Stimulated activated naive CD8-positive, alpha-beta T cell treated with anti-CD3 and anti-CD28 coated beads, Interleukin-15, Interleukin-2, amounts not matched to agents 100 U/mL and 50 U/mL, for 24 hours (primary cell): ENCODE results near the gene PRKG1.
"Not testable (repeated sequence)": the region's sequence is repeated elsewhere in the genome, so short reads cannot be mapped to it uniquely, and the experiment has no call there.

Source experiments
- ATAC-seq: fragments of 150-1000 bp; cut with Tn5 transposase; one replicate; pipeline ENCODE4 v1.10.0; 2021
- DNase-seq: peaks from one replicate; pipeline ENCODE4 v3.0.0; 2021

Gene PRKG1

GRCh38 chr10:52136921-52137320 lies 1062.6 kb downstream of the PRKG1 start:
- ATAC-seq (no peak), DNase-seq (no peak)

GRCh38 chr10:52143338-52143737 lies 1069.1 kb downstream of the PRKG1 start:
- DNase-seq (no peak), ATAC-seq (no peak)

DNA sequence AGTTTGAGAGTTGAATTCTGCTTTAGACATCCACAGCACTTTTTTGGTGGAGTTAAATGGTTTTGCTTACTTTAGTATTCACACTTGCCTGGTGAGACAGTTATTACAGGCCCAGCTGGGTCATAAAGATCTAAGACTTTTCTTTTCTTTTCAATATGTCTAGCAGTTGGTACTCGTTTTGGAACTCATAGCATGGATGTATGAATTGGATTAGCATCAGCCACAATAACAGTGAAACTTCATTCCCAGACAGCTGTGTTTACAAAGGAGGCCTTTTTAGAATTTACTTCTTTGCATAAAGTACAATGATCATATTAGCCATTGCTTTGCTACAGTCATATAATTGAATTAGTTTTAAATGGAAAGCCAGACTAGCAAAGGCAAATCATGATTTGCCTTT lies 1071.3 kb downstream of the PRKG1 start:
- ATAC-seq (no peak), DNase-seq (no peak)

DNA sequence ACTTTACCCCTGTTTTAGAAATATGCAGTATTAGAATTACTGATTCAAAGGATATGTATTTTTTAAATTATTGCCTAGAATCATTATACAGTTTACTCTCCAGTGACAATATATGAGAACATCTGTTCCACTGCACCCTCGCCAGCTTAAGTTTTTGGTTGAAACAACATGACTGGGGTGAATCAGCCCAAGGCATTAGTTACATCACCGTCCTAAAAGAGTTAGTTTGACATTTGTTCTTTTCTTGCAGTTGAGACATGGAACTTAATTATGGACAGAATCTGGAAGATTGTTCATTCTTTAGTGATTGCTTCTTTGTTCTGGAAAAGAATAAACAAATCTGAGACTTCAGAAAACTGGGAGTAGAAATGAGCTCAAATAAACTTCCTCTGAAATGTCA lies 1072.5 kb downstream of the PRKG1 start:
- DNase-seq, result no peak
- ATAC-seq, result no peak

- no peak for ATAC-seq
- no peak for DNase-seq
Measured at GRCh38 chr10:52170776-52171175, 1096.5 kb downstream of the PRKG1 start.

DNA sequence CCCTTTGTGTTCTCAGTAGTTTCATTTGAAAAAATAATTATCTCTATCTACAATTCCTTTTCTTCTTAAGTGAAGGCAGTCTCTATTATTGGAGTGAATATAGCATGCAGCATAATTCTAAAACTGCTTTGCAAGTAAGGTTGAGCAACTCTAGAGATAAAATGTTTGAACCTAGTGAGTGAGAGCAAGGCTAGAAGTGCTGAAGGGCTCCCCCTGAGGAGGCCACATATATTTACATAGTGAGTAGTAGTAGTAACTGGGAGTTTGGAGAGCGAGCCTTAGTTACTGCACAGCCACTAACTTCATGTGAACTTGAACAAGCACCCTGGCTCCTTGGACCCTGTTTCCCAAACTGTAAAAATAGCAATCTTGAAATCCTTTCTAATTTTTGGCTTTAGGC lies 1098.3 kb downstream of the PRKG1 start:
- no peak for DNase-seq
- no peak for ATAC-seq

DNA sequence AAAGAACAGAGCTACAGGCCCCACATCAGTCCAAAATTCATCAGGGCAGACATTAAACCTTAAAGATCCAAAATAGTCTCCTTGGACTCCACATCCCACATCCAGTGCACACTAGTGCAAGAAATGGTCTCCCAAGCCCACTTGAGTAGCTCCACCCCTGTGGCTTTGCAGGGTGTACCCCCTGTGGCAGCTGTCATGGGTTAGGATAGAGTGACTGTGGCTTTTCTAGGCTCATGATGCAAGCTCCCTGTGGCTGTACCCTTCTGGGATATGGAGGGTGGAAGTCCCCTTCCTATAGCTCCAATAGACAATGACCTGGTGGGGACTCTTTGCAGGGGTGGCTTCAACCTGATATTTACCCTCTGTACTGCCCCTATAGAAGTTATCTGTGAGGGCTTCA lies 1111.0 kb downstream of the PRKG1 start:
- ATAC-seq (no peak), DNase-seq (no peak)

DNA sequence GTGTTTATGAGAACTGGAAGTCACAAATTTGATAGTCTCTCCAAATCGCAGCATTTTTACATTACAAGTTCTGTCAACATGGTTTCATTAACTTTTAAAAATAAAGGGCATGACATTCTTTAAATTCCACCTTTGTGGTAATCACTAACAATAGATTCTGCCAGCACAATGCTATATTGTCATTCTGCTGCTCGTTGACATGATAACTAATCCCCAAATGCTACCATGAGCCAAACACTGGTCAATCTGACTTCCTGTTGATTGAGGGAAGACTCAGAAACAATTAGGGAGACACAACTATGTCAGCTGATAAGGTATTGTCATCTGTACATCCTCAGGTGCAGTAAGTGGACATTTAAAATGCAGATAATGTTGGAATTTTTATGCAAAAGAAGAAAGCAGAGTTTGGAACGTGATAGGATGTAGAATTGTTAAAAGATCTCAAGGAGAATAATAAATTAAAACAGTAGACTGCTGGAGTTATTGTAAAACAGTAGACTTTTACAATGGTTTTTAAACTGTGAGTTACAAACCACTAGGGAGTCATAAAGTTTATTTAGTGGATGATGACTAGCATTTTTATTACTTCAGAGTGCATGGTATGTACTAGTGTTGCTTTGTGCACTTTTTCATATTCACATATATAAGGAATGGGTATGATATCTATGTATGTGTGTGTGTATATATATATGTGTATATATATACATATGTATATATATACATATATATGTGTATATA lies 1113.4 kb downstream of the PRKG1 start:
- ATAC-seq, result no peak
- DNase-seq, result no peak

- ATAC-seq (no peak), DNase-seq (no peak)
Measured at GRCh38 chr10:52191049-52191448, 1116.8 kb downstream of the PRKG1 start.

GRCh38 chr10:52194191-52194590 lies 1119.9 kb downstream of the PRKG1 start:
- ATAC-seq (no peak), DNase-seq (no peak)

DNA sequence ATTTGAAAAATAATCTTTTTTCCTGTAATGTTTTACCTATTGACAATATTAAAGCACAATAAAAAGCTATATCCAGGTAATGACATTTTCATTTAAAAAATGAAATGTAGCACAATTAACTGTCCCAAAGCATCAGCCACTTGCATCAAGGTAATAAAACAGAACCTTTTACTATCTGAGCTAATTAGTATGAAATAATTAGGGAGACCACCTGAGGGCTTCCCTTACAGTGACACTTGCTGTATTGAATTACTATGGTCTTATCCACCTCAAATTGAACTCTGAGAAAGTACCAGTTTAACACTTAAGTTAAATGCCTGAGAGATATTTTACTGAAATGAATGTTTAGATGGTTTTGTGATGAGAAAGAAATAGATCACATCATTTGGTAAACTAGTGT lies 1120.4 kb downstream of the PRKG1 start:
- no peak for DNase-seq
- no peak for ATAC-seq

GRCh38 chr10:52197098-52197497 lies 1122.8 kb downstream of the PRKG1 start:
- ATAC-seq (no peak), DNase-seq (no peak)

- no peak for DNase-seq
- no peak for ATAC-seq
Measured at GRCh38 chr10:52198540-52198939, 1124.3 kb downstream of the PRKG1 start.

DNA sequence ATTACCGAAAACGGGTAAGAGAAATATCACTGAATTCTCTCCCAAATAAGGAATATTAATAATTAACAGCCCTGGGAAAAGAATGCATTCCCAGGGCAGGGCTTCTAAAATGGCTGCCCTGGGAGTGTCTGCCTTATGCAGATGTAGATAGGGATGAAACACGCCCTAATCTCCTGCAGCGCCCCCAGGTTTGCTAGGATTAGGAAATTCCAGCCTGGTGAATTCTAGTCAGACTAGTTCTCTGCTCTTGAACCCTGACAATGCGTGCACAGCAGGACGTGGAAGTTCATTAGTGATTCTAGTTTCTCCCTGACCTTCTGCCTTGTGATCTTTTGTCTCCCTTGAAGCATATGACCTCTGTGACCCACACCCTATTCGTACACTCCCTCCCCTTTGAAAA lies 1130.6 kb downstream of the PRKG1 start:
- DNase-seq, ATAC-seq: not testable (repeated sequence)

- ATAC-seq (no peak), DNase-seq (no peak)
Measured at GRCh38 chr10:52208365-52208764, 1134.1 kb downstream of the PRKG1 start.

GRCh38 chr10:52210161-52210560 lies 1135.9 kb downstream of the PRKG1 start:
- ATAC-seq (no peak), DNase-seq (no peak)

DNA sequence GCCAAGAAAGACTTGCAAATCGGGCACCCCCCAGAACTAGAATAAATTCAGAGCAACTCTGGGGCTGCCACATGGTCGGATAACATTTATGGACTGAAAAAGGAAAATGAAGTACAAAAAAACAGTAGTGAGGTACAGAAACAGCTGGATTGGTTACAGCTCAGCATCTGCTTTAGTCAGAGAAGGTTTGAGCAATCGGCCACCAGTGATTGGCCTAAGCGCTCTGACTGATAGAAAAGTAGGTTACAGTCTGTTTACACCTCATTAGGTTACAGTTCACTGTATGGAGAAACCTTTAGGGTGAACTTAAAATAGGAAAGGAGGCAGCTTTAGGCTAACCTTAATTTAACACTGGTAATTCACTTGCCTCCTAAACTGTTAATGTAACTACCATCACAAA lies 1137.8 kb downstream of the PRKG1 start:
- no peak for DNase-seq
- ATAC-seq, result no peak

DNA sequence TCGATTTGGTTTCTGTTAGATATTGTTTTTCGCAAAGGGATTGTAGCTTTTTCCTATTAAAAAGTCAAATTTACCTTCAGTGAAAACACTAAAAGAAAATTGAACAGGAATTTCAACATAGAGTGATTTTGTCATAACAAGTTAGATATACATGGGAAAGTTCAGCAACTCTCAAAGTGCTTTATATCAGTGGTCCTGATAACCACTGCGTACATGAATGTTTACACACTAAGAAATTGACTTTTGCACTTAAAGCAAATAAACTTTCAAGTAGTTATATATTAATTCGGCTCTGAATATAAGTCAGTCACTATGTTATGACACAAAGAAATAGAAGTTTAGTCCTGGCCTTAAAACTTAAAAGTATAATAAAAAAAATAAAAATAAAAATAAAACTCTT lies 1138.5 kb downstream of the PRKG1 start:
- no peak for DNase-seq

GRCh38 chr10:52213321-52213752 lies 1139.0 kb downstream of the PRKG1 start:
- ATAC-seq (no peak), DNase-seq (no peak)

More for the DNA sequence above, 1138.5 kb downstream of the PRKG1 start:
- ATAC-seq, result no peak

DNA sequence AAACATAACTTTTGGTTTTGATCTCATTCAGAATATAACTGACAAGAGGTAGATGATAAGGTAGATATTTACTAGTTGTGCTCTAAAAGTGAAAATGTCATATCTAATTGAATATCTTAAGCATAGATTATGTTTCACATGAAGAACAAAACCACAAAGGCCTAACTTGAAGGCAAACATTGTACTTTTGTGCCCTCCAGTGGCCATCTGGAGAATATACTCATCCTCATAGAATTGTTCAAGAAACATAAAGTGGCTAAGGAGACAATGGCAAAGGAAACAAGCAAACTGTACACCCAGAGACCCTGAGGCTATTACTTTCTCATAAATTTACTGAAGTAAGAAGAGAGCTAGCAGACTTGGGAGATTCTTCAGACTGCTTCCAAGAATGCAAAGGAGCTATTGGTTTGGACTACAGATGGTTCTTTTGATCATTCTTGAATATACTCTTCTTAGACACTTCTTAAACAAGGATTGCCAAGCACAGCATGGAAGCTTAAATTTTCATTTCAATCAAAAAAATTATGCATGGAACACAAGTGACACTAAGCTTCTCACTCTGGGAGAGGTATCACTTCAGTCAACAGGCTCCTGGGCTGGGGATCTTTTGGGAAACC lies 1141.6 kb downstream of the PRKG1 start:
- DNase-seq, result peak; percentile 35
- no peak for ATAC-seq

DNA sequence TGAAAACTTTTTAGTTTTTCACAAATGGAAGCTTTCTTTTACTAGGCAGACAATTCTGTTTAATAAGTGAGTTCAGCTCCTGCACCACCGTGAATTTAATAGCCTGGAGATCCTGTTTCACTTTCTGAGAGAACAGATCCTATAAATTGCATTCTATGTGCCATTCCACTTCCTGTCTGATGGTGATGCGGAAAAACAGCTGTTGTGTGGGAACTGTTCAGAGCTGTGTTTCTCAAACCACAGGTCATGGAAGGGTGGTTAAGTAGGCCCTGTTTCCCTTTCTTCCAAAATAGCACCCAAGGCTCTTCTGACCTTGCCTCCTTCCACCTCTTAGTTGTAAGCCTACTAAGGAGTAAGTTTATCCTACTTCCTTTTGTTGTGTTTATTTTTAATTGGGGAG lies 1142.6 kb downstream of the PRKG1 start:
- ATAC-seq, result no peak
- no peak for DNase-seq

DNA sequence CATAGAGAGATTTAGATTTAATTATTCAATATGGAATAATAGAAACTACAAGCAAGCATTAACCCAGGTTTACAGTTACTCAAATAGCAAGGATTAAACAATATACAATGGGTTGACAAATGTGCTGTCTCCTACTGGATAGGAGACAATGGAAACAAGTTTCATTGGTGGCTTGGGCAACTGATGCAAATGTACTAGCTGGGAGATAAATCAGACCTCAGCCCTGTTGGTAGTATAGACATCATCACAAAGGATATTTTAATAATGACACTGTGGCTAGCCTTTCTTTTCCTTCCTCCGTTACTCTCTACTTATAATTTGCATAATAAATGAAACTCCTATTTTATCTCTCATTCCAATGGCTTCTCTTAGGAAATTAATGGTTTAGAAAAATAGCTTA lies 1143.2 kb downstream of the PRKG1 start:
- ATAC-seq, result no peak
- no peak for DNase-seq

DNA sequence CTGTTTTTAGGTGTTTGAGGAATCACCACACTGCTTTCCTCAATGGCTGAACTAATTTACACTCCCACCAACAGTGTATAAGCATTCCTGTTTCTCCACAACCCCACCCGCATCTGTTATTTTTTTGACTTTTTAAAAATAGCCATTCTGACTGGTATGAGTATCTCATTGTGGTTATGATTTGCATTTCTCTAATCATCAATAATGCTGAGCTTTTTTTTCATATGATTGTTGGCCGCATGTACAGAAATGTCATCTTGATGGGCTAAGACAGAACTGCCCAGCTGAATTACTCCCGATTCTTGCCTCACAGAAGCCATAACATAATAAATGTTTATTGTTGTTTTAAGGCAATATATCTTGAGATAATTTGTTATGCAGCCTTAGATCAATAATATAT lies 1146.7 kb downstream of the PRKG1 start:
- DNase-seq (no peak), ATAC-seq (no peak)

GRCh38 chr10:52221923-52222322 lies 1147.6 kb downstream of the PRKG1 start:
- no peak for ATAC-seq

More at GRCh38 chr10:52221923-52222322, 1147.6 kb downstream of the PRKG1 start:
- DNase-seq, result no peak
